ENCODE results near the gene CHST2. TPM values are rescaled to one million over a fixed set of nuclear protein-coding genes. Genes with fewer than 3 reads are reported as not detected.

Gene CHST2
- total and polyA plus RNA-seq, 8 donors = 6.1 to 149 (median 115) TPM

DNA sequence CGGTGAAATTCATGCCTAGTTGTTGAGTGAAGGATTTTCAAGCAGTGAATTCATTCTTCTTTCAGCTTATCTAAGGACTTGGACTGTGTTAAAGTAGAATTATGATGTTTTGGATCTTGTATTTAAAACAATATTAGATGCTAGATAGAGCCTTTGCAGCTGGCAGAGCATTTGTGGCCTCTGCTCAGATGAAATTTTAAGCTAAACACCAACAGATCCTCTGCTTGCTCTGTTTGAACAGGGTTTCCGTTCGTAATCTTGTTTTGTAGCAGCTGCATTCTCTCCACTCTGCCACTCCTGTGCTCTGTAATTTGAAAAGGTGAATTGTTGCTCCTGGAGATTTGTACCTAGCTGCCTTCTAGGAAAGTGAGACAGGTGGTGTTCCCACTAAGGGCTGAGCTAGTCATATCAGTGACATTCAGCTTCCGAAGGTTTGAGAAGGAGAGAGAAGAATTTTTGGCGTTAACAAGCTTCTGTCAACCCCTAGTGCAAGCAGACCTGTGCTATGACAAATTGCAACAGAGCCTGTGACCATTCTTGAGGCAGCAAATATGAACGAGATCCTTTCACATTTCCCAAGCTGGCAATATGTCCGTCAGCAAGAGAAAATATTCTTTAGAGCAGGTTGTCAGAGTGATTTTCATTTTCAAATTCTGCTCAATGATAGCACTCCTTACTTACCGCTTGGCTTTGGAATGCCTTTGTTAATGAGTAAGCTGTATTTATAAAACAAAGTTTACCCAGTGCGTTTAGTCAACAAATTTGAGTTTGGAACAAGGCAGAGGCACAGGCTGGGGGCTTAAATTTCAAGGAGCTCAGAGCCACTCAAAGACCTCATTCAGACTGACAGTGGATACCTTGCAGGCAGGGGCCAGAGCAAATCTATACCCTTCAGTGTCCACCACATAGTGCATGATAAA is 5.3 kb downstream of the CHST2 start:
- intact Hi-C loops (cut with DNase I) = no loop called here
- H3K27ac ChIP-seq = no peak overlapping the region
- no peak for ATAC-seq
- TF ChIP-seq, protein P1, sequence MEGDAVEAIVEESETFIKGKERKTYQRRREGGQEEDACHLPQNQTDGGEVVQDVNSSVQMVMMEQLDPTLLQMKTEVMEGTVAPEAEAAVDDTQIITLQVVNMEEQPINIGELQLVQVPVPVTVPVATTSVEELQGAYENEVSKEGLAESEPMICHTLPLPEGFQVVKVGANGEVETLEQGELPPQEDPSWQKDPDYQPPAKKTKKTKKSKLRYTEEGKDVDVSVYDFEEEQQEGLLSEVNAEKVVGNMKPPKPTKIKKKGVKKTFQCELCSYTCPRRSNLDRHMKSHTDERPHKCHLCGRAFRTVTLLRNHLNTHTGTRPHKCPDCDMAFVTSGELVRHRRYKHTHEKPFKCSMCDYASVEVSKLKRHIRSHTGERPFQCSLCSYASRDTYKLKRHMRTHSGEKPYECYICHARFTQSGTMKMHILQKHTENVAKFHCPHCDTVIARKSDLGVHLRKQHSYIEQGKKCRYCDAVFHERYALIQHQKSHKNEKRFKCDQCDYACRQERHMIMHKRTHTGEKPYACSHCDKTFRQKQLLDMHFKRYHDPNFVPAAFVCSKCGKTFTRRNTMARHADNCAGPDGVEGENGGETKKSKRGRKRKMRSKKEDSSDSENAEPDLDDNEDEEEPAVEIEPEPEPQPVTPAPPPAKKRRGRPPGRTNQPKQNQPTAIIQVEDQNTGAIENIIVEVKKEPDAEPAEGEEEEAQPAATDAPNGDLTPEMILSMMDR (IDR thresholded peaks at IDR 0.05) = no peak
- peaks cover 0 to 27% of the 10 kb centered on the region in 2 donors for H3K27me3 ChIP-seq
- H3K9me3 ChIP-seq = no peaks in the 10 kb centered on the region
- peak in 2 of 4 donors; percentile 77 to 81 for DNase-seq
- H3K4me1 ChIP-seq = peaks cover 0 to 47% of the 10 kb centered on the region in 2 donors
- H3K4me3 ChIP-seq = no peak overlapping the region
- peaks cover 0 to 6% of the 10 kb centered on the region in 2 donors for H3K36me3 ChIP-seq

DNA sequence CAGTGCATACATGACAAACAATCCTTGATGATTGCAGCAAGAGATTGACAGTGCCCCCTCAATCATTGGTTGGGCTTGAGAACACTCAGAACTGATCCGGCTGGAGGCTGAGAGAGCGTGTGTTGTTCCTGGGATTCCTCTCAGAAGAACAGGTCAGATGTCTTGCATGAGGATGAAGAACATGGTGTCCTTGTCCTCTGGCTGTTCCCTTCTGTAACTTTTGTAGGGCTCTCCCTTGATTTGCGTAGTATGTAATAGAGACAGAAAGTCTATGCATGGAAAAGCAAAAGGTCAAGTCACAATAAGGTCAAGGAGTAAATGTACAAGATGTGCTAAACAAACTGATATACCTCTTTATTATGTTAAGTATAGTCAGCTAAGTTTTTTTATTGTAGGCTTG is 8.2 kb downstream of the CHST2 start:
- Histone ChIP-seq H3K36me3 (no peaks in the 10 kb centered on the region), H3K9me3 (no peaks in the 10 kb centered on the region), H3K27ac (no peak overlapping the region), H3K27me3 (no peaks in the 10 kb centered on the region), H3K4me3 (no peak overlapping the region), H3K4me1 (peaks cover 0 to 24% of the 10 kb centered on the region in 2 donors)
- TF ChIP-seq, protein P1 (IDR thresholded peaks at IDR 0.05) = no peak
- ATAC-seq = no peak
- no peak for DNase-seq
- intact Hi-C loops (cut with DNase I) = no loop called here

DNA sequence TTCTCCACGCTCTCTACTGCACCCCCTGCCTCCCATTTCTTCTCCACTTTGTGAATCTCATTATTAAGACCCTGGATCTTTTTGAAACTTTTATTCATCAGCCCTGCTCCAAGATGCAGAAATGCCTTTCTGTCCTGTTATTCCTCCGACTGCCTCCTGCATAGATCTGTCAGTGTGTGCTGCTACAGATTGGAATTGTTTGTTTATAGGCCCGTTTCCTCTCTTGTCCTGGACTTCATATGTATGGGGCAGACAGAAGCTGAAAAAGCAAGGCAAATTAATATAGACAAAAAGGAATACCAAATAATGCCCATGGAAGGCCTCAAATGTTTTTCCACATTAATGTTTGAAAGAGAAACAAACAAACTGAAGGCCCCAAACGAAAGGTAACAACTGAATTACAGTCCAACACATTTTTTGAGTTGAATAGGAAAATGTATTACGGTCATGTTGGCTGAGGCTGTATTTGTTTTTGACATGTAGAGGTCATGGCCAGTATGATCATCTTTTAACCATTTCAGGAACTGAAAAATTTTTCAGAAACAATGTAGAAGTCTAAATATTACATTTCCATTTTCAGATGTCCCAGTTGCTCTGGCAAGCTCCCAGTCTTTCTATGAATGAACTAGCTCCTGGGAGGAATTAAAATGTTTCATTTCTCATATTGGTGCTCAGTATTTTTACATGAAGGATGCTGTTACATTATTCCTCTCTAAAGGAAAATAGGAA is 8.8 kb downstream of the CHST2 start:
- Histone ChIP-seq H3K4me3 (no peak overlapping the region), H3K27ac (no peak overlapping the region), H3K4me1 (peaks cover 0 to 18% of the 10 kb centered on the region in 2 donors), H3K36me3 (no peaks in the 10 kb centered on the region), H3K9me3 (no peaks in the 10 kb centered on the region), H3K27me3 (no peaks in the 10 kb centered on the region)
- intact Hi-C loops (cut with DNase I) = no loop called here
- DNase-seq = no peak
- ATAC-seq = no peak
- TF ChIP-seq, protein P1 (IDR thresholded peaks at IDR 0.05) = no peak

- intact Hi-C loops (cut with DNase I) = no loop called here
- TF ChIP-seq, protein P1 (IDR thresholded peaks at IDR 0.05) = no peak
- no peaks in the 10 kb centered on the region for H3K9me3 ChIP-seq
- H3K27ac ChIP-seq = no peak overlapping the region
- H3K36me3 ChIP-seq = no peaks in the 10 kb centered on the region
- H3K4me1 ChIP-seq = peaks cover 3 to 15% of the 10 kb centered on the region in 2 donors
- H3K4me3 ChIP-seq = no peak overlapping the region
- DNase-seq (no peak), ATAC-seq (no peak)
- H3K27me3 ChIP-seq = peaks cover 0 to 6% of the 10 kb centered on the region in 2 donors
Observed at GRCh38 chr3:143132246-143132980, 12.8 kb downstream of the CHST2 start.

Data from left lung (tissue), 10 donors.